ENCODE measurements around the gene CLDN34.

Gene CLDN34

GRCh38 chrX:9966775-9967408 lies at the start of gene CLDN34:
TSS of gene CLDN34 (plus strand) at chrX:9967358. CDS start at chrX:9967358, 0 bp downstream.
- DNase-seq (ENCODE audit: low spot score) = no peak

- DNase-seq (ENCODE audit: low spot score) = no peak
These were observed 49.3 kb upstream of the CLDN34 start for GRCh38 chrX:9917861-9918260.

- no peak for DNase-seq (ENCODE audit: low spot score)
These were observed 47.5 kb upstream of the CLDN34 start for GRCh38 chrX:9919632-9920172.

GRCh38 chrX:9921407-9921806 lies 45.8 kb upstream of the CLDN34 start:
- DNase-seq (ENCODE audit: low spot score) = no peak

- DNase-seq (ENCODE audit: low spot score) = no peak
These were observed 43.8 kb upstream of the CLDN34 start for GRCh38 chrX:9923357-9923756.

GRCh38 chrX:9926002-9926401 lies 41.2 kb upstream of the CLDN34 start:
- DNase-seq (ENCODE audit: low spot score) = no peak

GRCh38 chrX:9927698-9928482 lies 39.3 kb upstream of the CLDN34 start:
- DNase-seq (ENCODE audit: low spot score) = no peak

GRCh38 chrX:9935436-9935835 lies 31.7 kb upstream of the CLDN34 start:
- no peak for DNase-seq (ENCODE audit: low spot score)

- DNase-seq (ENCODE audit: low spot score) = no peak
These were observed 29.4 kb upstream of the CLDN34 start for GRCh38 chrX:9937761-9938160.

GRCh38 chrX:9938516-9938915 lies 28.6 kb upstream of the CLDN34 start:
- DNase-seq (ENCODE audit: low spot score) = no peak

- DNase-seq (ENCODE audit: low spot score) = peak; percentile 97
These were observed 26.7 kb upstream of the CLDN34 start for GRCh38 chrX:9940421-9940820.

GRCh38 chrX:9942086-9942485 lies 25.1 kb upstream of the CLDN34 start:
- no peak for DNase-seq (ENCODE audit: low spot score)

GRCh38 chrX:9943420-9943819 lies 23.7 kb upstream of the CLDN34 start:
- DNase-seq (ENCODE audit: low spot score) = no peak

GRCh38 chrX:9947131-9947794 lies 19.9 kb upstream of the CLDN34 start:
- no peak for DNase-seq (ENCODE audit: low spot score)

GRCh38 chrX:9948406-9948805 lies 18.8 kb upstream of the CLDN34 start:
- DNase-seq (ENCODE audit: low spot score) = no peak

- DNase-seq (ENCODE audit: low spot score) = no peak
These were observed 14.9 kb upstream of the CLDN34 start for GRCh38 chrX:9952300-9952699.

GRCh38 chrX:9953396-9953795 lies 13.8 kb upstream of the CLDN34 start:
- no peak for DNase-seq (ENCODE audit: low spot score)

GRCh38 chrX:9955506-9955905 lies 11.7 kb upstream of the CLDN34 start:
- no peak for DNase-seq (ENCODE audit: low spot score)

GRCh38 chrX:9957743-9958142 lies 9.4 kb upstream of the CLDN34 start:
- DNase-seq (ENCODE audit: low spot score) = no peak

- DNase-seq (ENCODE audit: low spot score) = no peak
These were observed 9.0 kb upstream of the CLDN34 start for GRCh38 chrX:9958183-9958582.

- no peak for DNase-seq (ENCODE audit: low spot score)
These were observed 5.4 kb upstream of the CLDN34 start for GRCh38 chrX:9961750-9962149.

GRCh38 chrX:9977635-9978034 lies 10.5 kb downstream of the CLDN34 start:
- no peak for DNase-seq (ENCODE audit: low spot score)

GRCh38 chrX:9980401-9980800 lies 13.2 kb downstream of the CLDN34 start:
- no peak for DNase-seq (ENCODE audit: low spot score)

Data from SW480 (cell line).